Parathyroid adenoma (tissue), 2 donors: ENCODE measurements around the gene PGC.

Experiments used
- H2AFZ ChIP-seq: fragments of 300-600 bp; sonication (generic); one replicate; pipeline ENCODE4 v1.7.0; 2017; ENCODE audit warnings: antibody characterized with exemption, mild to moderate bottlenecking
- H3K27ac ChIP-seq: fragments of 300-600 bp; sonication (generic); one replicate; pipeline ENCODE4 v1.7.0; 2017
- H3K27me3 ChIP-seq: fragments of 300-600 bp; sonication (generic); one replicate; pipeline ENCODE4 v1.7.0; 2017; ENCODE audit warnings: low read length; ENCODE audit not compliant: control insufficient read depth, insufficient read depth
- H3K36me3 ChIP-seq: fragments of 300-600 bp; sonication (generic); one replicate; pipeline ENCODE4 v1.7.0; 2017; ENCODE audit warnings: low read length; ENCODE audit not compliant: control insufficient read depth, insufficient read depth
- H3K4me1 ChIP-seq: fragments of 300-600 bp; sonication (generic); one replicate; pipeline ENCODE4 v1.7.0; 2017; ENCODE audit warnings: control low read depth
- H3K4me2 ChIP-seq: fragments of 300-600 bp; sonication (generic); one replicate; pipeline ENCODE4 v1.7.0; 2017; ENCODE audit warnings: low read length
- H3K4me3 ChIP-seq: fragments of 300-600 bp; sonication (generic); one replicate; pipeline ENCODE4 v1.7.0; 2017; ENCODE audit warnings: low read depth, low read length
- H3K79me2 ChIP-seq: fragments of 300-600 bp; sonication (generic); one replicate; pipeline ENCODE4 v1.7.0; 2017; ENCODE audit warnings: control low read depth
- H3K9ac ChIP-seq: fragments of 300-600 bp; sonication (generic); one replicate; pipeline ENCODE4 v1.7.0; 2017; ENCODE audit warnings: mild to moderate bottlenecking
- H3K9me3 ChIP-seq: fragments of 300-600 bp; sonication (generic); one replicate; pipeline ENCODE4 v1.7.0; 2017; ENCODE audit warnings: low read length; ENCODE audit not compliant: control insufficient read depth
- CTCF ChIP-seq: fragments of 300-600 bp; sonication (generic); IDR thresholded peaks from one replicate; pipeline ENCODE4 v1.7.0; 2017; ENCODE audit warnings: antibody characterized with exemption, mild to moderate bottlenecking
- donor health status: primary hyperparathyroidism.

PGC gene

DNA sequence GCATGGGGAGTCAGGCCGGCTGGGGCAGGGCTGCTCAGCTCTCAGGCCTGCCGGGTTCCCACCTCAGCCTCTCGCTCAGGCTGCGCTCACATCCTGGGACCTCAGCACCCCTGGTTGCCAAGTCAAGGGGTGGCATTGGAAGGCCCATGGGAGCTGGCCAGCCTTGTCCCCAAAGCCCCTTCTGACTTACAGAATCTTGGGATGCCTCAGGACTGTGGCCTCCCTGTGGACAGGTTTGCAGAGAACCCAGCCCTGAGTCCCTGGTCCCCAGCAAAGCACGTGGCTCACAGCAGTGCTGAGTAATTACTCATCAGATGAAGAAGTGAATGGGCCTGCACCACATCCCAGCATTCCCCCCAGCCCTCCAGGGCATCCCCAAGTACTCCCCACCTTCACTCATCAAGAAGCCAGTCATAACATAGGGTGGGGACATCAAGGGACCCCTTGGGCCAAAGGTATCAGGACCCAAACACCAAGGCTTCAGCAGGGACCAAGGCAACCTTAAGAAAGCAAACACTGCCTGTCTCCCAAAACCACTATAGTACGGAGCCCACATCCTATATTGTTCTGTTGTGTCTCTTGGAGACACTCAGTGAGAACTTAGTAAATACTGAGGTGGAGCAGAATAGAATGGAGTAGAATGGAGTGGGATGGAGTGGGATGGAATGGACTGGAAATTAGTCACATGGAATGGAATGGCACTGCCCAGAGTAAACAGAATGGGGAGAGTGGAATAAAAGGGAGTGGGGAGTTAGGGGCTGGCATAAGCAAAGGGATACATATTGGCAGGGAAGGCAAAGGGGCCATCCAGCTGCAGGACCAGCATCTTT lies 3.6 kb downstream of the PGC start:
- H3K36me3 ChIP-seq: no peaks in the 10 kb centered on the region
- no peak for TF ChIP-seq CTCF
- peaks cover 5% of the 10 kb centered on the region for H3K4me1 ChIP-seq
- H2AFZ ChIP-seq: no peak overlapping the region
- no peaks in the 10 kb centered on the region for H3K9me3 ChIP-seq
- no peaks in the 10 kb centered on the region for H3K27me3 ChIP-seq
- no peak overlapping the region for H3K4me2 ChIP-seq
- H3K4me3 ChIP-seq: no peak overlapping the region
- H3K79me2 ChIP-seq: no peaks in the 10 kb centered on the region
- no peak overlapping the region for H3K27ac ChIP-seq
- no peak overlapping the region for H3K9ac ChIP-seq

GRCh38 chr6:41741625-41742490 lies 5.3 kb downstream of the PGC start:
- TF ChIP-seq CTCF: no peak
- H3K9ac ChIP-seq: no peak overlapping the region
- H3K9me3 ChIP-seq: no peaks in the 10 kb centered on the region
- H3K27me3 ChIP-seq: no peaks in the 10 kb centered on the region
- no peak overlapping the region for H3K27ac ChIP-seq
- no peaks in the 10 kb centered on the region for H3K36me3 ChIP-seq
- no peak overlapping the region for H3K4me2 ChIP-seq
- H3K4me3 ChIP-seq: no peak overlapping the region
- no peak overlapping the region for H2AFZ ChIP-seq
- no peaks in the 10 kb centered on the region for H3K4me1 ChIP-seq
- H3K79me2 ChIP-seq: no peaks in the 10 kb centered on the region

GRCh38 chr6:41740366-41741162 lies 6.6 kb downstream of the PGC start:
- H3K9me3 ChIP-seq: no peaks in the 10 kb centered on the region
- H3K4me1 ChIP-seq: no peaks in the 10 kb centered on the region
- no peak overlapping the region for H3K27ac ChIP-seq
- H3K4me2 ChIP-seq: no peak overlapping the region
- no peak overlapping the region for H2AFZ ChIP-seq
- no peaks in the 10 kb centered on the region for H3K79me2 ChIP-seq
- H3K9ac ChIP-seq: no peak overlapping the region
- H3K27me3 ChIP-seq: no peaks in the 10 kb centered on the region
- no peak overlapping the region for H3K4me3 ChIP-seq
- no peaks in the 10 kb centered on the region for H3K36me3 ChIP-seq
- TF ChIP-seq CTCF: no peak

GRCh38 chr6:41739041-41739440 lies 8.2 kb downstream of the PGC start:
- Histone ChIP-seq H3K27ac (no peak overlapping the region), H3K4me3 (no peak overlapping the region), H3K27me3 (no peaks in the 10 kb centered on the region), H3K4me1 (no peaks in the 10 kb centered on the region), H3K9me3 (no peaks in the 10 kb centered on the region), H3K9ac (no peak overlapping the region), H3K4me2 (no peak overlapping the region), H3K36me3 (no peaks in the 10 kb centered on the region), H3K79me2 (no peaks in the 10 kb centered on the region), H2AFZ (no peak overlapping the region)
- no peak for TF ChIP-seq CTCF
